Fibroblast of villous mesenchyme (primary cell): ENCODE results near the gene TRIM36. TPM values are rescaled to one million over a fixed set of nuclear protein-coding genes. Genes with fewer than 3 reads are reported as not detected.

ENCODE experiments used
- DNase-seq: peaks from one replicate; pipeline ENCODE4 v3.0.0-alpha.2; 2010; ENCODE audit warnings: low read depth
- H3K4me3 ChIP-seq: 2 replicates; pipeline ENCODE4 v1.5.1; 2011; ENCODE audit warnings: low read depth, mild to moderate bottlenecking, low read length
- total RNA-seq: library from RNA; depleted of rRNA; stranded (reverse); fragments of >200 nt; gene quantifications from 2 replicates; pipeline ENCODE4 v1.2.3, GENCODE V29; 2012
- TF ChIP-seq, protein P1 (sequence below): IDR thresholded peaks from 2 replicates; pipeline ENCODE4 v1.5.1; 2012; ENCODE audit warnings: low read depth, mild to moderate bottlenecking, low read length; ENCODE audit not compliant: insufficient read depth

TRIM36 gene
- total RNA-seq, 1 donor: 2.2 TPM

DNA sequence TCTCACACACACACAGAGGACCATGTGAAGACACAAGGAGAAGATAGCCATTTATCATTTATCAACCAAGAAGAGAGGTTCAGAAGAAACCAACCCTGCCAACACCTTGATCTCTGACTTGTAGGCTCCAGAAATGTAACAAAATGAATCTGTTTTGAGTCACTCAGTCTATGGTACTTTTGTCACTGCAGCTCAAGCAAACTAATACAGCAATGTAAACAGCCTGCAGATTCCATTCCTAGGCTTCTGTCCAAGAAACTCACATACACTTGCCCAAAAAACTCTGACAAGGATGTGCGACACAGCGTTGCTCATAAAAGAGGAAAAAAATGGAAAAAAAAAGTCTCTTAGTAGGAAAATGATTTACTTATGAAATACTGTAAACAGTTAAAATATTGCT, 33.4 kb downstream of the TRIM36 start:
- TF ChIP-seq, protein P1, sequence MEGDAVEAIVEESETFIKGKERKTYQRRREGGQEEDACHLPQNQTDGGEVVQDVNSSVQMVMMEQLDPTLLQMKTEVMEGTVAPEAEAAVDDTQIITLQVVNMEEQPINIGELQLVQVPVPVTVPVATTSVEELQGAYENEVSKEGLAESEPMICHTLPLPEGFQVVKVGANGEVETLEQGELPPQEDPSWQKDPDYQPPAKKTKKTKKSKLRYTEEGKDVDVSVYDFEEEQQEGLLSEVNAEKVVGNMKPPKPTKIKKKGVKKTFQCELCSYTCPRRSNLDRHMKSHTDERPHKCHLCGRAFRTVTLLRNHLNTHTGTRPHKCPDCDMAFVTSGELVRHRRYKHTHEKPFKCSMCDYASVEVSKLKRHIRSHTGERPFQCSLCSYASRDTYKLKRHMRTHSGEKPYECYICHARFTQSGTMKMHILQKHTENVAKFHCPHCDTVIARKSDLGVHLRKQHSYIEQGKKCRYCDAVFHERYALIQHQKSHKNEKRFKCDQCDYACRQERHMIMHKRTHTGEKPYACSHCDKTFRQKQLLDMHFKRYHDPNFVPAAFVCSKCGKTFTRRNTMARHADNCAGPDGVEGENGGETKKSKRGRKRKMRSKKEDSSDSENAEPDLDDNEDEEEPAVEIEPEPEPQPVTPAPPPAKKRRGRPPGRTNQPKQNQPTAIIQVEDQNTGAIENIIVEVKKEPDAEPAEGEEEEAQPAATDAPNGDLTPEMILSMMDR: no peak
- H3K4me3 ChIP-seq: no peak overlapping the region
- no peak for DNase-seq

DNA sequence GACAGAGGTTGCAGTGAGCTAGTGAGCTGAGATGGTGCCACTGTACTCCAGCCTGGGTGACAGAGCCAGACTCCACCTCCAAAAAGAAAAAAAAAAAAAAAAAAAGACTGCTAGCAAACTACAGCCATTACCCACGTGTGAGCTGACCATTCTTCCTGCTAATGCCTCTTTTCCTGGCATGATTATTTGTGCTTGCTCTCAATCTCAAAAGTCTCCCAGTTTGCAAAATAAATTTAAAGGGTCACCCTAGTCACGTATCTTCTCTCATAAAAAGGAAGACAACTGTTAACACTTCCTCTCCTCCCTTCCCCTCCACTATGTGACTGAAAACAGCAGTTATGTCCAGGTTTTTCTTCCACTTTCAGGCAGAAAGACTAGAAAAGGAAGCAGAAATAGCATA, 37.2 kb downstream of the TRIM36 start:
- DNase-seq: no peak
- TF ChIP-seq, protein P1: no peak
- H3K4me3 ChIP-seq: no peak overlapping the region

DNA sequence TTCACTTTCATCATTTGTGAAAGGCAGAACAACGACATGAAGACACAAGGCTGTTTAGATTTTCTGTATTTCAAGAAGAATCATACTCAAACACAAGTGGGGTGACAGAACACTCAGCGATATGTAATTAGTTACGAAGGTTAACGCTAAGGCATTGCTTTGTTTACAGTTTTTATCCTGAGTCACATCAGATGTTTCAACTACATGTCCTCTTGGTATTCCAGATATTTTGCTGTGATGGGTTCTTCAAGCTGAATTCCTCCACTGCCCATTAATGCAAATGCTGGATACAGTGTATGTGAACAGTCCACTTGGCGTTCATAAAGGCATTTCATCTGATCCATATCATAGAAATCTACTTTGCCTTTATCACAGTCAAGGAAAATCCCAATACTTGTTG, 43.4 kb downstream of the TRIM36 start:
- no peak overlapping the region for H3K4me3 ChIP-seq
- TF ChIP-seq, protein P1: no peak
- DNase-seq: peak; percentile 38

DNA sequence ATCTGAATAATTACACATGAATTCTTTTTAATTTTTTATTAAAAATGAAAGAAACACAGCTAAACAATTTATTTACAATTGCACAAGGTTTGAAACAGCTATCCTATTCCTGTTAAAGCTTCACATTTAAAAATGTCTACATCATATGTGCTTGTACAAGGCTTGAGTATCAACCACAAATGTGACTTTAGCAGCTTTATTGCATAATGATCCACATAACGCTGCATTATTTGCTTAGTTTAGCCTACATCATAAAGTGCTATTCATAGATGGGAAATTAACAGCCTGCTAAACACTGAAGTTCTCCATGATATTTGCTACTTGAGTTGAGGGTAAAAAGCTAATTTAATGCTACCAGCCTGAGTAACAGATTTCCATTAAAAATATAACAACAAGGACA, 45.0 kb downstream of the TRIM36 start:
- no peak overlapping the region for H3K4me3 ChIP-seq
- TF ChIP-seq, protein P1: no peak
- DNase-seq: no peak

DNA sequence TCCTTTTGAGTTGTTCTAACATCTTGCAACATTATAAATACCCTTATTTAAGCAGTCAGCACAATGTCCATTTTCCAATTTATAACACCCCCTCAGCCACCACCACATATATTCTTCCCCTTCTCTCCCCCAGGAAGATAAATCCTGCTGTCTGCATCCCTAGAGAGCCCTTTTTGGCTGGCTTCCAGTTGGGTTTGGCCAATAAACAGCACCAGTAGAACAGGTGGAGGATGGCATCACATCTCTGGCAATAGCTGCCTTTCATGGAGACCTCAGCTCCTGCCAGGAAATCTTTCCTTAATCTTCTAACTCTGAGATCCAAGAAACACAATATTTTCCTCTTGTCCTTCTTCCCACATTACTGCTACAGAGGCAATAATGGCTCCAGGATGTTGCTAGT, 53.7 kb downstream of the TRIM36 start:
- no peak for DNase-seq
- TF ChIP-seq, protein P1: no peak

DNA sequence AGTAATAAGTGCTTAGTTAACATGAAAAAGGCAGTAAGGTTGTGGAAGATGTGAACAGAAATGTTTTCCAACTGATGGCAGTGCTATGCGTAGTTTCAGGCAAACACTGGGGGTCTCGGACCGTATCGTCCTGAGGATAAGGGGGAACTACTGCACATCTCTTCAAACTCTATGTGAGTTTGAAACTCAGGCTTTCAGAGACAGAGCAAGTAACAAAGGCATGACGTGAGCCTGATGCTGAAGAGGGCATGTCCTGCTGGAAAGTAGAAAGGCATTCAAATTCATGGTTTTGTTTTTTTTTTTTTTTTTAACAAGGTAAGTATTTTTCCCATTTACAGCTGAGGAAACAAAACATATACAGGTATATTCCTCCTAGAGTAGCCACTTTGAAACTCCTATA, 59.9 kb downstream of the TRIM36 start:
- DNase-seq: no peak
- TF ChIP-seq, protein P1: no peak
- no peak overlapping the region for H3K4me3 ChIP-seq

More for the DNA sequence above, 53.7 kb downstream of the TRIM36 start:
- no peak overlapping the region for H3K4me3 ChIP-seq

DNA sequence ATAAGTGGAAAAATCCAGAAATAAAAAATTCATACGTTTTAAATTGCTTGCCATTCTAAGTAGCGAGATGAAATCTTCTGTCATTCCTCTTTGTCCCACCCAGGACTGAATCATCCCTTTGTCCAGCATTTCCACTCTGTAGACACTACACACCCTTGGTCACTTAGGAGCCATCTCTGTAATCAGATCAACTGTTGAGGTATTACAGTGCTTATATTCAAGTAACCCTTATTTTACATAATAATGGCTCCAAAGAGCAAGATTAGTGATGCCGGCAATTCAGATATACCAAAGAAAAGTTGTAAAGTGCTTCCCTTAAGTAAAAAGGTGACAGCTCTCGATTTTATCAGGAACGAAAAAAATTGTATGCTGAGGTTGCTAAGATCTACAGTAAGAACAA, 60.4 kb downstream of the TRIM36 start:
- no peak for DNase-seq
- no peak overlapping the region for H3K4me3 ChIP-seq
- TF ChIP-seq, protein P1: no peak
